Renal pelvis (tissue), 4 donors: Measurements from ENCODE around the gene HOXA6. TPM values are rescaled to one million over a fixed set of nuclear protein-coding genes. Genes with fewer than 3 reads are reported as not detected.

Experiments used
- DNase-seq: peaks from one replicate; pipeline ENCODE4 v3.0.0-alpha.2; 2013
- polyA plus RNA-seq, 3 donors: library from polyadenylated mRNA; unstranded; fragments of 120-200 nt; gene quantifications; one replicate each; pipeline ENCODE4 v1.2.1, GENCODE V29; 2013; ENCODE audit not compliant: insufficient read length in 3 of 3

Gene HOXA6
- polyA plus RNA-seq, 3 donors: 33.3 to 45.1 (median 34.8) TPM

GRCh38 chr7:27125986-27126394 is 21.6 kb downstream of the HOXA6 start:
- DNase-seq: peak; percentile 86

- no peak for DNase-seq
Measured at GRCh38 chr7:27124902-27125689, 22.5 kb downstream of the HOXA6 start.

- no peak for DNase-seq
Measured at GRCh38 chr7:27124096-27124901, 23.3 kb downstream of the HOXA6 start.

- no peak for DNase-seq
Measured at GRCh38 chr7:27123477-27124053, 24.0 kb downstream of the HOXA6 start.

- no peak for DNase-seq
Measured at GRCh38 chr7:27123007-27123476, 24.5 kb downstream of the HOXA6 start.

GRCh38 chr7:27122077-27122910 is 25.3 kb downstream of the HOXA6 start:
- no peak for DNase-seq

GRCh38 chr7:27121684-27122076 is 25.9 kb downstream of the HOXA6 start:
- no peak for DNase-seq

GRCh38 chr7:27119412-27119911 is 28.1 kb downstream of the HOXA6 start:
- DNase-seq: no peak

- DNase-seq: no peak
Measured at GRCh38 chr7:27118580-27118979, 29.0 kb downstream of the HOXA6 start.

GRCh38 chr7:27117887-27118491 is 29.6 kb downstream of the HOXA6 start:
- DNase-seq: no peak

- DNase-seq: no peak
Measured at GRCh38 chr7:27116962-27117886, 30.4 kb downstream of the HOXA6 start.

GRCh38 chr7:27116031-27116961 is 31.3 kb downstream of the HOXA6 start:
- no peak for DNase-seq

GRCh38 chr7:27115221-27116026 is 32.1 kb downstream of the HOXA6 start:
- DNase-seq: peak; percentile 94

GRCh38 chr7:27114881-27115220 is 32.7 kb downstream of the HOXA6 start:
- DNase-seq: no peak

GRCh38 chr7:27113991-27114769 is 33.4 kb downstream of the HOXA6 start:
- no peak for DNase-seq

- DNase-seq: peak; percentile 95
Measured at GRCh38 chr7:27112955-27113949, 34.3 kb downstream of the HOXA6 start.
